HG02943 (cell line): ENCODE measurements around the gene CBX4.

Experiments
- ATAC-seq: cut with Tn5 transposase; IDR thresholded peaks from one replicate; pipeline ENCODE4 v1.9.1; 2021; ENCODE audit warnings: mild to moderate bottlenecking, low read depth, moderate library complexity; ENCODE audit not compliant: unreplicated experiment

The CBX4 gene

GRCh38 chr17:79831265-79832217 lies 7.7 kb downstream of the CBX4 start:
- ATAC-seq = no peak

- ATAC-seq = no peak
These were observed 8.4 kb downstream of the CBX4 start for GRCh38 chr17:79830763-79831264.

GRCh38 chr17:79830303-79830702 lies 8.9 kb downstream of the CBX4 start:
- ATAC-seq = no peak

- ATAC-seq = no peak
These were observed 9.8 kb downstream of the CBX4 start for GRCh38 chr17:79829457-79829856.

- ATAC-seq = no peak
These were observed 10.2 kb downstream of the CBX4 start for GRCh38 chr17:79829004-79829403.

GRCh38 chr17:79826841-79827578 lies 12.2 kb downstream of the CBX4 start:
- ATAC-seq = no peak

GRCh38 chr17:79826204-79826680 lies 13.0 kb downstream of the CBX4 start:
- no peak for ATAC-seq

GRCh38 chr17:79825580-79825921 lies 13.7 kb downstream of the CBX4 start:
- ATAC-seq = no peak

GRCh38 chr17:79824893-79825579 lies 14.2 kb downstream of the CBX4 start:
- no peak for ATAC-seq

GRCh38 chr17:79824234-79824633 lies 15.0 kb downstream of the CBX4 start:
- ATAC-seq = no peak

GRCh38 chr17:79822583-79823124 lies 16.6 kb downstream of the CBX4 start:
- no peak for ATAC-seq

GRCh38 chr17:79821331-79822095 lies 17.7 kb downstream of the CBX4 start:
- ATAC-seq = no peak

- ATAC-seq = no peak
These were observed 18.3 kb downstream of the CBX4 start for GRCh38 chr17:79820959-79821330.

- ATAC-seq = no peak
These were observed 19.5 kb downstream of the CBX4 start for GRCh38 chr17:79819534-79820276.

GRCh38 chr17:79819085-79819484 lies 20.2 kb downstream of the CBX4 start:
- ATAC-seq = no peak

- no peak for ATAC-seq
These were observed 21.0 kb downstream of the CBX4 start for GRCh38 chr17:79818026-79818758.

GRCh38 chr17:79815836-79816461 lies 23.3 kb downstream of the CBX4 start:
- no peak for ATAC-seq
